ENCODE results near the gene TUBB. TPM values are rescaled to one million over a fixed set of nuclear protein-coding genes. Genes with fewer than 3 reads are reported as not detected.
A peak's percentile ranks its signal among the peaks of the same experiment; 100 is the strongest.

The TUBB gene
- total RNA-seq, 6 experiments from 2014 or later = 1,052 to 1,712 (median 1,589) TPM

DNA sequence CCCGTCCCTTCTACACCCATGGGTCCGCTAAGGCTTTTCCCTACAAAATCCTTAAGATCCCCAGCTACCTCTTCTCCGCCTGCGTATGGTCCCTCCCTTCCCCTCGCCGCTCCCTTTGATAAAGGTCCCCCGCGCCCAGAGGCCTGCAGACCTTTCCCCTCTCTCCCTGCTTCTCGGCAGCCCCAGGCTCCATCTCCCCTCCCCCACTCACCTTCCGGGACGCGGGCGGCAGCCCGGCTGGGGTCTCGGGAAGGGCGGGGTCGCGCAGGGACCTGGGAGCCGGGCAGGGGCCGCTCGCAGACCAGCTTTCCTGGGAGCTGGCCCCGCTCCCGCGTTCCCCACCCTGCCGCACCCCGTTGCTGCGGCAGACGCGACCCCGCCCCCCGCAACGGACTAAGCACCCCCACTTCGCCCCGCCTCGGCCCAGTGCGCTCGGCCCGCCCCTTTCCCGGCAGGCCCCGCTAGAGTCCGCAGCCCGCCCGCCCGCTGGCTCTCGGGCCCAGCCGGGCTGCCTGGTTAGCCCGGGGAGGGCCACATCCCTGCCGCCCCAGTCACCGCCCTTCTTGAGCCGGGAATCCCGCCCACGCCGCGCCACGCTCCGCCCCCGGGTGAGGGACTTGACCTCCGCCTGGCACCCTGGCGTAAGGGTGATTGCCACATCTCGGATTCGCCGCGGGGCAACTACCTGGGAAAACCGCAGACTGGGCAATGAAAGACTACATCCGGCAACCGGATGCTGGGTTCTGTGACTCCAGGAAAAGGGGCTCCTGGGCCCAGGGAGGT is 22.4 kb downstream of the TUBB start, which contains the start of gene FLOT1:
Gene FLOT1 (minus strand): TSS at position 372 of the 783 bp plus-strand sequence. CDS start 498 bp downstream, outside the sequence.
- Mint-ChIP-seq H3K4me1 (ENCODE audit: low read depth) (peaks cover 66% of the 10 kb centered on the region), H3K36me3 (ENCODE audit: low read depth) (peaks cover 55% of the 10 kb centered on the region), H3K4me3 (peak within 1 kb of the TSS; percentile 94), H3K9me3 (no peaks in the 10 kb centered on the region), H3K27ac (peak within 1 kb of the TSS; percentile 93), H3K27me3 (ENCODE audit: insufficient read depth) (peaks cover 7% of the 10 kb centered on the region)
- DNase-seq = peak; percentile 95
- TF ChIP-seq, protein P1, sequence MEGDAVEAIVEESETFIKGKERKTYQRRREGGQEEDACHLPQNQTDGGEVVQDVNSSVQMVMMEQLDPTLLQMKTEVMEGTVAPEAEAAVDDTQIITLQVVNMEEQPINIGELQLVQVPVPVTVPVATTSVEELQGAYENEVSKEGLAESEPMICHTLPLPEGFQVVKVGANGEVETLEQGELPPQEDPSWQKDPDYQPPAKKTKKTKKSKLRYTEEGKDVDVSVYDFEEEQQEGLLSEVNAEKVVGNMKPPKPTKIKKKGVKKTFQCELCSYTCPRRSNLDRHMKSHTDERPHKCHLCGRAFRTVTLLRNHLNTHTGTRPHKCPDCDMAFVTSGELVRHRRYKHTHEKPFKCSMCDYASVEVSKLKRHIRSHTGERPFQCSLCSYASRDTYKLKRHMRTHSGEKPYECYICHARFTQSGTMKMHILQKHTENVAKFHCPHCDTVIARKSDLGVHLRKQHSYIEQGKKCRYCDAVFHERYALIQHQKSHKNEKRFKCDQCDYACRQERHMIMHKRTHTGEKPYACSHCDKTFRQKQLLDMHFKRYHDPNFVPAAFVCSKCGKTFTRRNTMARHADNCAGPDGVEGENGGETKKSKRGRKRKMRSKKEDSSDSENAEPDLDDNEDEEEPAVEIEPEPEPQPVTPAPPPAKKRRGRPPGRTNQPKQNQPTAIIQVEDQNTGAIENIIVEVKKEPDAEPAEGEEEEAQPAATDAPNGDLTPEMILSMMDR (IDR thresholded peaks at IDR 0.05) = no peak; the same call in 1 of the 2 replicates

- H3K4me1 Mint-ChIP-seq (ENCODE audit: low read depth) = peaks cover 67% of the 10 kb centered on the region
- no peak for DNase-seq
- peak overlapping the region; percentile 94 for H3K4me3 Mint-ChIP-seq
- peaks cover 7% of the 10 kb centered on the region for H3K27me3 Mint-ChIP-seq (ENCODE audit: insufficient read depth)
- H3K36me3 Mint-ChIP-seq (ENCODE audit: low read depth) = peaks cover 49% of the 10 kb centered on the region
- H3K9me3 Mint-ChIP-seq = no peaks in the 10 kb centered on the region
- peak overlapping the region; percentile 93 for H3K27ac Mint-ChIP-seq
- TF ChIP-seq, protein P1 (IDR thresholded peaks at IDR 0.05) = no peak
These were observed 23.2 kb downstream of the TUBB start for GRCh38 chr6:30743099-30744053.

- H3K27ac Mint-ChIP-seq = peak within 1 kb of the TSS; percentile 93
- TF ChIP-seq, protein P1 (IDR thresholded peaks at IDR 0.05) = peak; percentile 78
- no peaks in the 10 kb centered on the region for H3K9me3 Mint-ChIP-seq
- H3K36me3 Mint-ChIP-seq (ENCODE audit: low read depth) = peaks cover 40% of the 10 kb centered on the region
- peaks cover 7% of the 10 kb centered on the region for H3K27me3 Mint-ChIP-seq (ENCODE audit: insufficient read depth)
- H3K4me3 Mint-ChIP-seq = peak within 1 kb of the TSS; percentile 94
- peak; percentile 73 for DNase-seq
- H3K4me1 Mint-ChIP-seq (ENCODE audit: low read depth) = peaks cover 67% of the 10 kb centered on the region
These were observed 24.1 kb downstream of the TUBB start, which contains the start of gene IER3 for GRCh38 chr6:30744054-30744805. IER3 (minus strand) TSS chr6:30744547; CDS start chr6:30744518, 29 bp downstream.

GRCh38 chr6:30747300-30747687 is 27.1 kb downstream of the TUBB start:
- Mint-ChIP-seq H3K4me1 (ENCODE audit: low read depth) (peaks cover 64% of the 10 kb centered on the region), H3K4me3 (no peak overlapping the region), H3K27me3 (ENCODE audit: insufficient read depth) (peaks cover 5% of the 10 kb centered on the region), H3K36me3 (ENCODE audit: low read depth) (peaks cover 12% of the 10 kb centered on the region), H3K27ac (peak overlapping the region; percentile 87), H3K9me3 (no peaks in the 10 kb centered on the region)
- TF ChIP-seq, protein P1 (IDR thresholded peaks at IDR 0.05) = no peak
- DNase-seq = no peak

Measured in HFFc6 (cell line).